ENCODE results near the gene POLR3C. TPM values are rescaled to one million over a fixed set of nuclear protein-coding genes. Genes with fewer than 3 reads are reported as not detected.

The POLR3C gene
- total and polyA plus RNA-seq, 2 experiments from 2014 or later: 15.1 to 23.9 TPM

- no peak for TF ChIP-seq EZH2phosphoT487 (IDR thresholded peaks at IDR 0.05; ENCODE audit: unreplicated experiment)
- no peak for TF ChIP-seq EZH2 (IDR thresholded peaks at IDR 0.05; ENCODE audit: low read depth, unreplicated experiment)
- TF ChIP-seq, protein P1, sequence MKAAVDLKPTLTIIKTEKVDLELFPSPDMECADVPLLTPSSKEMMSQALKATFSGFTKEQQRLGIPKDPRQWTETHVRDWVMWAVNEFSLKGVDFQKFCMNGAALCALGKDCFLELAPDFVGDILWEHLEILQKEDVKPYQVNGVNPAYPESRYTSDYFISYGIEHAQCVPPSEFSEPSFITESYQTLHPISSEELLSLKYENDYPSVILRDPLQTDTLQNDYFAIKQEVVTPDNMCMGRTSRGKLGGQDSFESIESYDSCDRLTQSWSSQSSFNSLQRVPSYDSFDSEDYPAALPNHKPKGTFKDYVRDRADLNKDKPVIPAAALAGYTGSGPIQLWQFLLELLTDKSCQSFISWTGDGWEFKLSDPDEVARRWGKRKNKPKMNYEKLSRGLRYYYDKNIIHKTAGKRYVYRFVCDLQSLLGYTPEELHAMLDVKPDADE (IDR thresholded peaks at IDR 0.05): no peak
- no peak for TF ChIP-seq ZNF331 (CRISPR knock-in tag; IDR thresholded peaks at IDR 0.05; ENCODE audit: low read depth)
These were observed 21.1 kb downstream of the POLR3C start (continued) for GRCh38 chr1:145845144-145845513.

- Mint-ChIP-seq H3K27me3 (ENCODE audit: insufficient read depth, low read depth, poor library complexity) (peaks cover 2% of the 10 kb centered on the region), H3K4me3 (no peak within 1 kb of the TSS), H3K4me1 (peaks cover 5% of the 10 kb centered on the region; the same call in 2 of the 3 replicates), H3K36me3 (ENCODE audit: low read depth) (peaks cover 41% of the 10 kb centered on the region), H3K9me3 (no peaks in the 10 kb centered on the region), H3K27ac (0 out of 2 replicates have a peak within 1 kb of the TSS, but pooled peaks have one; percentile 52)
- H3K4me3 ChIP-seq: peak within 1 kb of the TSS; percentile 87
- no peak within 1 kb of the TSS for H3K27ac ChIP-seq (ENCODE audit: low read depth)
- H3K9me2 ChIP-seq (ENCODE audit: insufficient read depth): no peaks in the 10 kb centered on the region
- H3K36me3 ChIP-seq (ENCODE audit: insufficient read depth): peaks cover 25% of the 10 kb centered on the region
- H3K4me2 ChIP-seq: peak within 1 kb of the TSS; percentile 94
- peak within 1 kb of the TSS; percentile 90 for H2AFZ ChIP-seq
- peaks cover 9% of the 10 kb centered on the region; the same call in 1 of the 2 replicates for H3F3A ChIP-seq (replicated peaks; ENCODE audit: low read depth)
- ATAC-seq (peak; percentile 86), DNase-seq (ENCODE audit: low spot score) (peak; percentile 92)
- H3K27me3 ChIP-seq (ENCODE audit: insufficient read depth): no peaks in the 10 kb centered on the region
- no peaks in the 10 kb centered on the region; the same call in 1 of the 2 replicates for H4K20me1 ChIP-seq (replicated peaks; ENCODE audit: insufficient read depth)
- no peaks in the 10 kb centered on the region for H3K79me2 ChIP-seq (replicated peaks; ENCODE audit: insufficient read depth)
- H3K4me1 ChIP-seq (ENCODE audit: insufficient read depth): no peaks in the 10 kb centered on the region; the same call in 1 of the 2 replicates
- no peak for TF ChIP-seq ZNF331 (CRISPR knock-in tag; IDR thresholded peaks at IDR 0.05; ENCODE audit: low read depth)
- no peak for TF ChIP-seq ZNF462 (CRISPR knock-in tag; IDR thresholded peaks at IDR 0.05)
- TF ChIP-seq, protein P1 (IDR thresholded peaks at IDR 0.05): no peak
- TF ChIP-seq CREB1 (CRISPR knock-in tag; IDR thresholded peaks at IDR 0.05; ENCODE audit: low read depth): peak; percentile 37; the same call in 1 of the 2 replicates
- TF ChIP-seq CTCF (conservative IDR thresholded peaks at IDR 0.05; ENCODE audit: low read depth in 2 of 2): peak; percentile 88
- no peak for TF ChIP-seq STAT1 (IDR thresholded peaks at IDR 0.05; ENCODE audit: unreplicated experiment)
- no peak for TF ChIP-seq ZNF114 (CRISPR knock-in tag; IDR thresholded peaks at IDR 0.05)
- TF ChIP-seq EZH2phosphoT487 (IDR thresholded peaks at IDR 0.05; ENCODE audit: unreplicated experiment): no peak
- no peak for TF ChIP-seq JUNB (IDR thresholded peaks at IDR 0.05; ENCODE audit: unreplicated experiment)
- 0 out of 2 replicates have a peak, but pooled peaks have one; percentile 11 for TF ChIP-seq POLR2AphosphoS5 (IDR thresholded peaks at IDR 0.05; ENCODE audit: low read depth)
These were observed 21.6 kb downstream of the POLR3C start, which contains the start of gene NUDT17 for GRCh38 chr1:145845514-145846161. Gene NUDT17, plus strand, starts transcription at chr1:145845630. Its CDS starts 11 bp downstream, at chr1:145845641.

All from GM23338 (cell line).